HG03280 (cell line): Measurements from ENCODE around the gene ACOT9.
A peak's percentile ranks its signal among the peaks of the same experiment; 100 is the strongest.
"Not testable (repeated sequence)": the region's sequence is repeated elsewhere in the genome, so short reads cannot be mapped to it uniquely, and the experiment has no call there.

Experiments
- ATAC-seq: cut with Tn5 transposase; IDR thresholded peaks from one replicate; pipeline ENCODE4 v1.9.1; 2021; ENCODE audit warnings: mild to moderate bottlenecking, moderate library complexity; ENCODE audit not compliant: unreplicated experiment

Gene ACOT9

GRCh38 chrX:23705235-23705634 lies 37.8 kb downstream of the ACOT9 start:
- no peak for ATAC-seq

GRCh38 chrX:23704673-23705206 lies 38.3 kb downstream of the ACOT9 start:
- no peak for ATAC-seq

- no peak for ATAC-seq
Observed at GRCh38 chrX:23699636-23700194, 43.4 kb downstream of the ACOT9 start.

- no peak for ATAC-seq
Observed at GRCh38 chrX:23694606-23695005, 48.5 kb downstream of the ACOT9 start.

- ATAC-seq = no peak
Observed at GRCh38 chrX:23692166-23692565, 50.9 kb downstream of the ACOT9 start.

GRCh38 chrX:23676486-23676885 lies 66.6 kb downstream of the ACOT9 start:
- ATAC-seq = not testable (repeated sequence)

GRCh38 chrX:23673108-23673507 lies 70.0 kb downstream of the ACOT9 start:
- ATAC-seq = no peak

- no peak for ATAC-seq
Observed at GRCh38 chrX:23670528-23670927, 72.5 kb downstream of the ACOT9 start.

- peak; percentile 36 for ATAC-seq
Observed at GRCh38 chrX:23668335-23668734, 74.7 kb downstream of the ACOT9 start.

- peak; percentile 68 for ATAC-seq
Observed at GRCh38 chrX:23667239-23668177, 75.6 kb downstream of the ACOT9 start, which contains the start of gene PRDX4. TSS of gene PRDX4 (plus strand) at chrX:23667493. CDS start at chrX:23667571, 78 bp downstream.

GRCh38 chrX:23666282-23666681 lies 76.8 kb downstream of the ACOT9 start:
- ATAC-seq = no peak

GRCh38 chrX:23664496-23664895 lies 78.6 kb downstream of the ACOT9 start:
- no peak for ATAC-seq

GRCh38 chrX:23662853-23663252 lies 80.2 kb downstream of the ACOT9 start:
- ATAC-seq = peak; percentile 52

GRCh38 chrX:23662187-23662586 lies 80.9 kb downstream of the ACOT9 start:
- ATAC-seq = peak; percentile 45

GRCh38 chrX:23661671-23662070 lies 81.4 kb downstream of the ACOT9 start:
- ATAC-seq = no peak

- no peak for ATAC-seq
Observed at GRCh38 chrX:23660766-23661132, 82.3 kb downstream of the ACOT9 start.

- ATAC-seq = not testable (repeated sequence)
Observed at GRCh38 chrX:23660083-23660765, 82.9 kb downstream of the ACOT9 start.

GRCh38 chrX:23659339-23659738 lies 83.7 kb downstream of the ACOT9 start:
- no peak for ATAC-seq

GRCh38 chrX:23656684-23657083 lies 86.4 kb downstream of the ACOT9 start:
- ATAC-seq = no peak

- ATAC-seq = no peak
Observed at GRCh38 chrX:23656091-23656490, 87.0 kb downstream of the ACOT9 start.
